GM19438 (cell line): ENCODE results near the gene YRDC.

ENCODE experiments used
- ATAC-seq: cut with Tn5 transposase; IDR thresholded peaks from one replicate; pipeline ENCODE4 v1.9.1; 2021; ENCODE audit warnings: low read depth; ENCODE audit not compliant: unreplicated experiment

YRDC gene

GRCh38 chr1:37807555-37808368, at the start of gene YRDC, which contains the start of gene C1orf122:
Gene YRDC (minus strand): TSS chr1:37808208. CDS start chr1:37808180, 28 bp downstream.
Gene C1orf122 (plus strand): TSS chr1:37807790. CDS start chr1:37808405, 615 bp downstream.
- peak; percentile 77 for ATAC-seq

DNA sequence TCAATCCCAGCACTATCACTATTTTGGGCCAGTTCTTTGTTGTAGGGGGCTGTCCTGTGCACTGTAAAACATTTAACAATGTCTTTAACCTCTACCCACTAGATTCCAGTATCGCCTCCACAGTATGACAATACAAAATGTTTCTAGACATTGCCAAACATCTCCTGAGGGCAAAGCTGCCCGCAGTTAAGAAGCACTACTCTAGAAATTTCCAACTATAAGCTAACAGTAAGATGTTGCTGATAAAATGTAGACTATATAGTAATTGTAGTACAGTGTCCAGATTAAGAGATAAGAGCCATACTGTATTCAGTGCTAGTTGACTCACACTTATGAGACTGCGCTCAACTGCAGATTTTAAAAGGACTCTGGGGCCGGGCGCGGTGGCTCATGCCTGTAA, 46.4 kb upstream of the YRDC start:
- no peak for ATAC-seq

DNA sequence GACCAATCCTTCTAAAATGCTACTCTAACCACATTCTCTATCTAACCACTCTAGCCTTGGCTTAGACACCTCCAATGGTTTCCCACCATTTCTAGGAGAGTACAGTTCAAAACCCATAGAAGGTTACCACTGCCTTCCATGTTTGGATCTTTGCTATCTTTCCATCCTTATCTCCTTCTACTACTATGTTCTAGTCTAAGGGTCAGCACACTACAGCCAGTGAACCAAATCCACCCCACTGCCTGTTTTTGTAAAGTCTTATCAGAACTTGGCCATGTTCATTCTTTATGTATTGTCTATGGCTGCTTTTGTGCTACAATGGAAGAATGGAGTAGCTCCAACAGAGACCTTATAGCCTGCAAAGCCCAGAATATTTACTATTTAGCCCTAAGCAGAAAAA, 45.1 kb upstream of the YRDC start:
- no peak for ATAC-seq

- no peak for ATAC-seq
Measured at GRCh38 chr1:37851782-37852210, 43.8 kb upstream of the YRDC start.

GRCh38 chr1:37851262-37851661, 43.3 kb upstream of the YRDC start:
- no peak for ATAC-seq

- no peak for ATAC-seq
Measured at GRCh38 chr1:37850352-37850955, 42.4 kb upstream of the YRDC start.

DNA sequence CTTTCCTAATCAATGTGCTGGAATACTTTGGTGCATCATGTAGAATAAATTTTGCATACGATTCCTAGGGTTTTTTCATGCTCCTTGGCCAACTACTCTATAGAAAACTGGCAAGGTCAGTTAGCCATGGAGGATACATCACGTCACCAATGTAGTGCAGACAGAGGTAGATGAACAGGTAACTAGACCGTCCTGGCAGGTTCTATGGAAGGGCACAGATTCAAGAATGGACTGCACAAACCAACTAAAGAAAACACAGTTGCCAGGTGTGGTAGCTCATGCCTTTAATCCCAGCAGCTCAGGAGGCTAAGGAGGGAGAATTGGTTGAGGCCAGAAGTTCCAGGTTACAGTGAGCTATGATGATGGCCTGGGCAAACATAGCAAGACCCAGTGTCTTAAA, 41.5 kb upstream of the YRDC start:
- no peak for ATAC-seq

DNA sequence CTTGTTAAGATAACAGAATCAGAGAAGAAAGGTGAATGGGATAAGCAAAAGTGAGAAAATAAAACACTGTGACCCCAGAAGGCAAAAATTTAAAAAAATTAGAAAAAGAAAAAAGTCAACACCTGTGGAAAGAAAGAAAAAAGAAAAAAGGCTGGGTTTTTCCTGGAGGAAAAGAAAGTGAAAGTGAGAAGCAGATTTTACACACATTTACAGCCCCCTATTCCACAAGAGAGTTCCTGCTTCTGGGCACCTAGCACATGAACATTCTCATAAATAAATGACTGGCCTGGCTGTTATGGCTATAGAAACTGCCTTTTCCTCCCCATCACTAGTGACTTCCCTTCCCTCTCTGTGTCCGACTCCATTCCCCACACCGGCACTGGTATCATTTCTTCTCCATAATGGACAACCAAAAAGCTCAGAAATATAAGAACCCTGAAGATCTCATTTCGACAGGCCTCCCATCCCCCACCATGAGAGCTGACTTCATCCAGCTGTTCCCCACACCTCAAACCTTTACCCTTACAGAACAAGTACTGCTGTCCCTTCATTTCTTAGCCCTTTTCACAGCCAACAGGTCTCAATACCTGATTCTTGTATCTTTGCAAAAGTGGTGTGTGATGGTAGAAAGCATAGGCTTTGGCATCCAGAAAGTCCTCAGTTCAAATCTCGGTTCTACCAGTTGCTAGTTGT, 38.8 kb upstream of the YRDC start:
- ATAC-seq: no peak

GRCh38 chr1:37845786-37846185, 37.8 kb upstream of the YRDC start:
- ATAC-seq: no peak

DNA sequence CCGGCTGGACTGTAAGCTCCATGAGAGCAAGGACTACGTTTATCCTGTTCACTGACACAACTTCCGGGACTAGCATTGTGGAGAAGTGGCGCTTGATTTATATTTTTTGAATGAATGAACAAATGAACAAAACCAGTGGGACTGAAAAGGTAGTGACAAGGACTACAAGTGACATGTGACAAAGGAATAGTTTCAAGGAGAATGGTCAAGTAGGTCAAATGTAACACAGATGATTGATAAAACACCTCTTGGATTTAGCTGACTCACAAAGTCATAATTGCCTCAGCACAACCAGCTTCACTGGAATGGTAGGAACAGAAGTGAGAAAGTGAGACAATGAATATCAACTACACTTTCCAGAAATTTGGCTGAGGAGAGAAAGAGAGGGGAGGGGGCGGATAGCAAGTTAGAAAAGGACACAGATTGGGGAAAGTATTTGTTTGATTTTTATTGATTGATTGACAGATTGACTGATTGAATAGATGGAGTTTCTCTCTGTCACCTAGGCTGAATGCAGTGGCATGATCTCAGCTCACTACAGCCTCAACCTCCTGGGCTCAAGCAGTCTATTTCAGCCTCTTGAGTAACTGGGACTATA, 37.1 kb upstream of the YRDC start:
- no peak for ATAC-seq

GRCh38 chr1:37844536-37844935, 36.5 kb upstream of the YRDC start:
- ATAC-seq: no peak

DNA sequence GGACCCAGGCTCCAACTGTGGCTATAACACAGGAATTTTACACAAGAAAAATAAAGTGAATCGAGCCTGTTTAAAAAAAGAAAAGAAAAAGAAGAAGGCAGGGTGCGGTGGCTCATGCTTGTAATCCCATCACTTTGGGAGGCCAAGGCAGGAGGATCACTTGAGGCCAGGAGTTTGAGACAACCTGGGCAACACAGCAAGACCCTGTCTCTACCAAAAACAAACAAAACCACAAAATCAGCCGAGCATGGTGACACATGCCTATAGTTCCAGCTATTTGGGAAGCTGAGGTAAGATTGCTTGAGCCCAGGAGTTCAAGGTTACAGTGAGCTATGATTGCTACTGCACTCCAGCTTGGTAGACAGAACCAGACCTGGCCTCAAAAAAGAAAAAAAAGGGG, 33.6 kb upstream of the YRDC start:
- no peak for ATAC-seq

- no peak for ATAC-seq
Measured at GRCh38 chr1:37840711-37841110, 32.7 kb upstream of the YRDC start.

GRCh38 chr1:37839676-37840075, 31.7 kb upstream of the YRDC start:
- no peak for ATAC-seq

DNA sequence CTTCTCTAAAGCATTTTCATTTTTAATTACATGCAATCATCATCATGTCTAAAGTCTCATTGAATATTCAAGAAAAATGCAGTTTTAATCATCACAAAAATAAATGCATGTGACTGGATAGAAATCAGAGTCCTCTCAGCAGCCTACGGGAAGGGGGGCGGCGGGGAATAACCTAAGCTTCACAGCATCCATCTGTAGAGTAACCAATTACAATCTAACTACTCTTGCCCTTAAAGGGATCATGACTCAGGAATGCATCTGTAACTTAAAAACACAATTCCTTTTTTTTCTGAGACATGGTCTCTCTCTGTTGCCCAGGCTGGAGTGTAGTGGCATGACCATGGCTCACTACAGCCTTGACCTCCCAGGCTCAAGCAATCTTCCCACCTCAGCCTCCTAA, 28.8 kb upstream of the YRDC start:
- no peak for ATAC-seq

GRCh38 chr1:37831809-37832208, 23.8 kb upstream of the YRDC start:
- no peak for ATAC-seq

DNA sequence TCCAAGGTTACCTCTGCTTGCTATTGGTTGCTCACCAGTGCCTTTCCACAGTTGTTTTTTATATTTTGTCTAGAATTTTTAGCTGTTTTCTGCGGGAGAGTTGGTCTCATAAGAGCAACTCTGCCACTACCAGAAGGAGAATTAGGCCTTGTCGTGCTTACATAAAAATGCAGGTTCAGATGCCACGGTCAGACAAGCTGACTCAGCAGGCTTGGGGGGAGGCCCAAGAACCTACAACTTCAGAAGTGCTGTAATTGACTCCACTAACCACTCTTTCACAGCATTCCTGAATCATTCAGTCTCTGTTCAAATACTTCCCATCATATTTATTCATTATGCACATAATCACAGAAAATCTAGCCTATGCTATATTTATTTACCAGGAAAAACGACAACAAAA, 23.1 kb upstream of the YRDC start:
- ATAC-seq: no peak

DNA sequence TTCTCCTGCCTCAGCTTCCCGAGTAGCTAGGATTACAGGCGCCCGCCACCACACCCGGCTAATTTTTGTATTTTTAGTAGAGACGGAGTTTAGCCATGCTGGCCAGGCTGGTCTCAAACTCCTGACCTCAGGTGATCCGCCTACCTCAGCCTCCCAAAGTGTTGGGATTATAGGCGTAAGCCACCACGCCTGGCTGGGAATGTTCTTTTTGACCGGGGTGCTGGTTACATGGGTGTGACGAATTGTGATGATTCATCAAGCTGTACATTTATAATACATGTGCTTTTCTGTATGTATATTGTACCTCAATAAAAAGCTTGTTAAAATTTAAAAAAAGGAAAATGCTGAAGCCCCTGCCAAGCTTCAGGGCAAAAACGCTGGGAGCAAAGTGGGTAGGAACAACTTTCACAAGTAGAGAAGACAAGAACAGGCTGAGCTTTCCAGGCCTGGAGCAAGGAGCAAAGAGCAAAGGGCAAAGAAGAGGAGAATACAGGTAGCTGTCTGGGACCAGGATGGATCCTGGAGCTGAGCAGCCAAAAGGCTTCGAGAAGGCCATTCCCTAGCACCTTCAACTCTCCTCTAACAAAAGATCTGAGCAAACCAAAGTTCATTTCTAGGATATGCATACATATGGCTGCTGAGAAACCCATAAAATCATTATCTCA, 20.5 kb upstream of the YRDC start:
- ATAC-seq: no peak

GRCh38 chr1:37825506-37825905, 17.5 kb upstream of the YRDC start:
- no peak for ATAC-seq

GRCh38 chr1:37824001-37824400, 16.0 kb upstream of the YRDC start:
- ATAC-seq: no peak
